Prostate gland (tissue), 2 donors: Measurements from ENCODE around the gene GSE1.

Source experiments
- CTCF ChIP-seq, 4 experiments: fragments of 200-600 bp in 2 of 4; fragments of 450-650 bp in 2 of 4; sonication (generic) in 2 of 4; IDR thresholded peaks; 1 replicate in 3 of 4; 2 replicates in 1 of 4; pipeline ENCODE4 v1.5.1; 2016 to 2019; ENCODE audit warnings: antibody characterized with exemption in 4 of 4, mild to moderate bottlenecking in 2 of 4, moderate library complexity in 2 of 4
- POLR2A ChIP-seq: fragments of 450-650 bp; IDR thresholded peaks from one replicate; pipeline ENCODE4 v1.6.1; 2016; ENCODE audit warnings: antibody characterized with exemption, mild to moderate bottlenecking
- POLR2AphosphoS5 ChIP-seq: sonication (generic); formaldehyde crosslinking; IDR thresholded peaks from one replicate; pipeline ENCODE4 v1.6.1; 2017; ENCODE audit warnings: antibody characterized with exemption

GRCh38 chr16:85633438-85633743, 20.3 kb downstream of the GSE1 start:
- no peak for TF ChIP-seq CTCF (IDR thresholded peaks at IDR 0.05)
- TF ChIP-seq POLR2A: no peak
- TF ChIP-seq POLR2AphosphoS5: no peak
